ENCODE data around the gene CHST8.
"Not testable (repeated sequence)": the region's sequence is repeated elsewhere in the genome, so short reads cannot be mapped to it uniquely, and the experiment has no call there.

CHST8 gene

DNA sequence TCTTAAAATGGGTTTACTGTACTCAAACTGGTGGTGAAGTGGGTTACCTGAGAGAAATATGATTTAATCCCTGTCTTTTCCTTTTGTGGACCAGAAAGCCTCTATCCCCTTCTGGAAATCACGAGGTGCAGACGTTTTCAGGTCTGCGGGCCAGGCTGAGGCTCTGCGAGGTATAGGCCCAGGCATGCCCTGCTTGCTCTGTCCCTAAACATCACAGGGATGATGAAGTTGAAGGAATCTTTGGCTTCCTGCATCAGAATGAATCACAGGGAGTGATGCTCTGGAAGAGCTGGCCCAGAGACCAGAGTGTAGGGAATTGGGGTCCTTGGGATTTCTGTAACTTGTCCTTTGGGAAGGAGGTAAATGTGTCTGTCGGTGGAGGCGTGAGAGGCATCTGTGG lies 18.4 kb upstream of the CHST8 start:
- TF ChIP-seq, protein P1, sequence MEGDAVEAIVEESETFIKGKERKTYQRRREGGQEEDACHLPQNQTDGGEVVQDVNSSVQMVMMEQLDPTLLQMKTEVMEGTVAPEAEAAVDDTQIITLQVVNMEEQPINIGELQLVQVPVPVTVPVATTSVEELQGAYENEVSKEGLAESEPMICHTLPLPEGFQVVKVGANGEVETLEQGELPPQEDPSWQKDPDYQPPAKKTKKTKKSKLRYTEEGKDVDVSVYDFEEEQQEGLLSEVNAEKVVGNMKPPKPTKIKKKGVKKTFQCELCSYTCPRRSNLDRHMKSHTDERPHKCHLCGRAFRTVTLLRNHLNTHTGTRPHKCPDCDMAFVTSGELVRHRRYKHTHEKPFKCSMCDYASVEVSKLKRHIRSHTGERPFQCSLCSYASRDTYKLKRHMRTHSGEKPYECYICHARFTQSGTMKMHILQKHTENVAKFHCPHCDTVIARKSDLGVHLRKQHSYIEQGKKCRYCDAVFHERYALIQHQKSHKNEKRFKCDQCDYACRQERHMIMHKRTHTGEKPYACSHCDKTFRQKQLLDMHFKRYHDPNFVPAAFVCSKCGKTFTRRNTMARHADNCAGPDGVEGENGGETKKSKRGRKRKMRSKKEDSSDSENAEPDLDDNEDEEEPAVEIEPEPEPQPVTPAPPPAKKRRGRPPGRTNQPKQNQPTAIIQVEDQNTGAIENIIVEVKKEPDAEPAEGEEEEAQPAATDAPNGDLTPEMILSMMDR (IDR thresholded peaks at IDR 0.05; ENCODE audit: low read depth, low read length, missing control alignments): no peak
- DNase-seq (ENCODE audit: low read depth): no peak
- no peak overlapping the region for H3K4me3 ChIP-seq (ENCODE audit: low read depth, low read length)
- in situ Hi-C loops (cut with HindIII; ENCODE audit: low sequenced_read_pairs): no loop called here

GRCh38 chr19:33604651-33605050 lies 17.1 kb upstream of the CHST8 start:
- TF ChIP-seq, protein P1 (IDR thresholded peaks at IDR 0.05; ENCODE audit: low read depth, low read length, missing control alignments): no peak
- no peak for DNase-seq (ENCODE audit: low read depth)
- H3K4me3 ChIP-seq (ENCODE audit: low read depth, low read length): no peak overlapping the region
- in situ Hi-C loops (cut with HindIII; ENCODE audit: low sequenced_read_pairs): no loop called here

DNA sequence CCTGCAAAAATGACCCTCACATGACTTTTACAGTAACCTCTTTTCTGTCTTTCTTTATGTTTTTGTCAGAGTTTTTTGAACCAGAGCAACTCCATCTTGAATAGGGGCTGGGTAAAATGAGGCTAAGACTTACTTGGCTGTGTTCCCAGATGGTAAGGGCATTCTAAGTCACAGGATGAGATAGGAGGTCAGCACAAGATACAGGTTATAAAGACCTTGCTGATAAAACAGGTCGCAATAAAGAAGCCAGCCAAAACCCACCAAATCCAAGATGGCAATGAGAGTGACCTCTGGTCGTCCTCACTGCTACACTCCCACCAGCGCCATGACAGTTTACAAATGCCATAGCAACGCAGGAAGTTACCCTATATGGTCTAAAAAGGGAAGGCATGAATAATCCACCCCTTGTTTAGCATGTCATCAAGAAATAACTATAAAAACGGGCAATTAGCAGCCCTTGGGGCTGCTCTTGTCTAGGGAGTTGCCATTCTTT lies 15.9 kb upstream of the CHST8 start:
- in situ Hi-C loops (cut with HindIII; ENCODE audit: low sequenced_read_pairs); H3K4me3 ChIP-seq (ENCODE audit: low read depth, low read length); DNase-seq (ENCODE audit: low read depth): not testable (repeated sequence)

DNA sequence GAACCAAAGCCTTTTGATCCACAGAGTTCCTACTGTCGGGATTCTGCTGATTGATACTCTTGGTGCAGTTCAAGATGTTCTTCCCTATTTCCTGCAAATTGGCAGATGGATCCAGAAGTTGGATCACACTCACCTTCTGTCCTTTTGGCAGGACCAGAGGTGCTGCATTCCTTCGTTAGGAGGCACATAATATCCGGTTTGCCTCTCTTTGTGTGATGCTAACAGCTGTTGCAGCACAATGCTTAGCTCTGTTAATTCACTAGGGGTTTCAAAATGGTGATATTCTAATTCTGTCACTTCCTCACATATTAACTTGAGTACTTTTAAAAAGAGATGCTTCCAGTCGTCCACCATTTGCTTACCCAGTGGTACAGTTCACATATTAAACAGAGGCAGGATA lies 15.2 kb upstream of the CHST8 start:
- DNase-seq (ENCODE audit: low read depth): no peak
- in situ Hi-C loops (cut with HindIII; ENCODE audit: low sequenced_read_pairs): no loop called here
- no peak overlapping the region for H3K4me3 ChIP-seq (ENCODE audit: low read depth, low read length)
- TF ChIP-seq, protein P1 (IDR thresholded peaks at IDR 0.05; ENCODE audit: low read depth, low read length, missing control alignments): no peak

DNA sequence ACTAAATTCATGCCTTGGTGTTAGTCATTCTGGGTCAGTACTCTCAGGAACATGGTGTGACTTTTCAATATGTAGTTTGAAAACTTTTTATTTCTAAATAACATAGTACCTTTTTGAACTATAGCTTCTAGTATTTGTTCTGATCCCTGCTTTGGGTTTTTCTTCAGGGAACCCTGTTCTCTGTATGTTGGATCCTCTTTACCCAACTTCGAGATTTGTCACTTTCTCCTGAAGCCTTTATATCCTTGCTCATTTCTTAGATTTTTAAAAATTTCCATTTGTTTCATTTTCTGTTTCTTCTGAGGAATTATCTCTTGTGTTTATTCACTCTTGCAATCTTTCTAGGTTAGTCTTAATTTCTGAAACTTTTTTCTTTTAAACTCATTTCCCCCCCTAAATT lies 12.4 kb upstream of the CHST8 start:
- in situ Hi-C loops (cut with HindIII; ENCODE audit: low sequenced_read_pairs): no loop called here
- H3K4me3 ChIP-seq (ENCODE audit: low read depth, low read length): no peak overlapping the region
- DNase-seq (ENCODE audit: low read depth): no peak
- TF ChIP-seq, protein P1 (IDR thresholded peaks at IDR 0.05; ENCODE audit: low read depth, low read length, missing control alignments): no peak

DNA sequence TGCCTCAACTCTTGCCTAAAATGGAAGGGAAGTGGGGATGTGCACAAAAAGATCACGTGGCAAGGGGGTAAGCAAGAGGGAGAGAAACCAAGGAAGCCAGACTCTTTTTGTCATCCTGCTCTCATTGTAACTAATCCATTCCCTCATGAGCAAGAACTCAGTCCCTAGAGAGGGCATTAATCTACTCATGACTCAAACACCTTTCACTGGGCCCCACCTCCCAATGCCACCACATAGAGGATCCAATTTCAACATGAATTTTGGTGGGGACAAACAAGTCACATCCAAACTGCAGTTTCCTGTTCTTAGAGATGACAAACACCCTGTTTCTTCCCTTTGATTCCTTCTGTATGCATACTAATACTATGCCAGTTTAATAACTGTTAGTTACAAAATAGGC lies 11.2 kb upstream of the CHST8 start:
- in situ Hi-C loops (cut with HindIII; ENCODE audit: low sequenced_read_pairs): no loop called here
- H3K4me3 ChIP-seq (ENCODE audit: low read depth, low read length): no peak overlapping the region
- TF ChIP-seq, protein P1 (IDR thresholded peaks at IDR 0.05; ENCODE audit: low read depth, low read length, missing control alignments): no peak
- no peak for DNase-seq (ENCODE audit: low read depth)

- in situ Hi-C loops (cut with HindIII; ENCODE audit: low sequenced_read_pairs): no loop called here
- DNase-seq (ENCODE audit: low read depth): no peak
- no peak overlapping the region for H3K4me3 ChIP-seq (ENCODE audit: low read depth, low read length)
- TF ChIP-seq, protein P1 (IDR thresholded peaks at IDR 0.05; ENCODE audit: low read depth, low read length, missing control alignments): no peak
Measured at GRCh38 chr19:33612928-33613619, 8.7 kb upstream of the CHST8 start.
